HCT116 (cell line): ENCODE results near the gene FBXL13. TPM values are rescaled to one million over a fixed set of nuclear protein-coding genes. Genes with fewer than 3 reads are reported as not detected.

Experiments used
- ATAC-seq: fragments of 200-7000 bp; cut with Tn5 transposase; 2 replicates; pipeline ENCODE4 v1.9.1; 2020; ENCODE audit warnings: mild to moderate bottlenecking, moderate library complexity
- BruUV-seq: library from RNA; stranded (reverse); fragments of 400-500 nt; replicated peaks from 2 replicates; lab custom pipeline; 2021; lab: Mats Ljungman, UMichigan
- CTCF ChIA-PET: fragments of 300-600 bp; sonication (Branson Sonifier 250); formaldehyde crosslinking; loops from one replicate; lab custom pipeline; 2021; ENCODE audit warnings: antibody characterized with exemption; lab: Charles Lee
- POLR2A ChIA-PET: fragments of 300-600, 350-600 bp; sonication (Branson Sonifier 250); formaldehyde crosslinking; loops from one replicate; lab custom pipeline; 2021; ENCODE audit warnings: antibody characterized with exemption; lab: Charles Lee
- RAD21 ChIA-PET, 2 experiments: fragments of 300-600 bp; sonication (Branson Sonifier 250); formaldehyde crosslinking; loops; one replicate each; lab custom pipeline; 2023; ENCODE audit warnings: low total read pairs in 2 of 2; ENCODE audit not compliant: uncharacterized antibody in 2 of 2, unreplicated experiment in 2 of 2, low non-redundant PET in 1 of 2; lab: Charles Lee
- DNase-seq: peaks from one replicate; pipeline ENCODE4 v3.0.0-alpha.2; 2010; ENCODE audit warnings: low read depth, low spot score
- H2AFZ ChIP-seq: fragments of 200-600 bp; shearing (Covaris generic), sonication (generic); 2 replicates; pipeline ENCODE4 v1.6.1; 2017; ENCODE audit warnings: low read depth, mixed run types, mixed read lengths, antibody characterized with exemption, low read length; ENCODE audit not compliant: poor library complexity, severe bottlenecking
- H3K27ac ChIP-seq: 2 replicates; pipeline ENCODE4 v1.5.1; 2012; ENCODE audit warnings: low read depth, low read length
- H3K27me3 ChIP-seq: fragments of 200-600 bp; sonication (generic); 2 replicates; pipeline ENCODE4 v1.6.1; 2016; ENCODE audit warnings: mixed run types, low read length, mixed read lengths; ENCODE audit not compliant: insufficient read depth
- H3K36me3 ChIP-seq, 2 experiments: fragments of 200-500 bp in 1 of 2; fragments of 200-600 bp in 1 of 2; sonication (Bioruptor generic) in 1 of 2; sonication (generic) in 1 of 2; 2 replicates each; pipeline versions ENCODE4 v1.5.1 to v1.6.1; 2014 to 2016; ENCODE audit warnings: low read length in 2 of 2, inconsistent platforms in 1 of 2, mixed read lengths in 1 of 2, mixed run types in 1 of 2; ENCODE audit not compliant: insufficient read depth in 2 of 2, control insufficient read depth in 1 of 2
- H3K4me1 ChIP-seq, 2 experiments: fragments of 200-600 bp in 1 of 2; sonication (generic) in 1 of 2; 2 replicates each; pipeline versions ENCODE4 v1.5.1 to v1.6.1; 2012 to 2017; ENCODE audit warnings: low read length in 2 of 2, inconsistent platforms in 1 of 2, mild to moderate bottlenecking in 1 of 2, mixed read lengths in 1 of 2, mixed run types in 1 of 2, moderate library complexity in 1 of 2; ENCODE audit not compliant: insufficient read depth in 2 of 2, control insufficient read depth in 1 of 2
- H3K4me2 ChIP-seq: fragments of 200-600 bp; sonication (generic); 2 replicates; pipeline ENCODE4 v1.6.1; 2017; ENCODE audit warnings: mixed run types, low read length, mixed read lengths
- H3K4me3 ChIP-seq, 2 experiments: fragments of 200-600 bp in 1 of 2; sonication (generic) in 1 of 2; replicated peaks in 1 of 2; 2 replicates each; pipeline ENCODE4 v1.5.1; 2011 to 2016; ENCODE audit warnings: low read length in 2 of 2, control low read depth in 1 of 2, low read depth in 1 of 2, mild to moderate bottlenecking in 1 of 2, mixed read lengths in 1 of 2, mixed run types in 1 of 2
- H3K79me2 ChIP-seq: fragments of 200-600 bp; sonication (generic); 2 replicates; pipeline ENCODE4 v1.6.1; 2017; ENCODE audit warnings: mild to moderate bottlenecking, mixed run types, low read length, moderate library complexity, mixed read lengths; ENCODE audit not compliant: insufficient read depth
- H3K9ac ChIP-seq: fragments of 200-600 bp; sonication (generic); 2 replicates; pipeline ENCODE4 v1.6.1; 2016; ENCODE audit warnings: low read length, mixed read lengths
- H3K9me2 ChIP-seq: fragments of 200-600 bp; sonication (generic), shearing (Covaris generic); 2 replicates; pipeline ENCODE4 v1.6.1; 2017; ENCODE audit warnings: mixed run types, mild to moderate bottlenecking, moderate library complexity; ENCODE audit not compliant: insufficient read depth
- H3K9me3 ChIP-seq, 2 experiments: fragments of 200-500 bp in 1 of 2; fragments of 200-600 bp in 1 of 2; sonication (Bioruptor generic) in 1 of 2; sonication (generic) in 1 of 2; 2 replicates each; pipeline ENCODE4 v1.6.1; 2014 to 2017; ENCODE audit warnings: low read length in 2 of 2, mixed read lengths in 2 of 2, inconsistent platforms in 1 of 2, low read depth in 1 of 2, mild to moderate bottlenecking in 1 of 2, mixed run types in 1 of 2, moderate library complexity in 1 of 2; ENCODE audit not compliant: control insufficient read depth in 1 of 2, insufficient read depth in 1 of 2
- H4K20me1 ChIP-seq: fragments of 200-600 bp; sonication (generic), shearing (Covaris generic); 2 replicates; pipeline ENCODE4 v1.6.1; 2017; ENCODE audit warnings: mixed run types, mild to moderate bottlenecking, moderate library complexity; ENCODE audit not compliant: insufficient read depth
- CBX3 ChIP-seq: IDR thresholded peaks from 2 replicates; pipeline ENCODE4 v1.6.1; 2012; ENCODE audit warnings: low read depth
- CEBPB ChIP-seq: IDR thresholded peaks from 2 replicates; pipeline ENCODE4 v1.6.1; 2012; ENCODE audit warnings: low read depth
- CTCF ChIP-seq, 3 experiments: fragments of 200-600 bp in 1 of 3; sonication (generic) in 1 of 3; IDR thresholded peaks in 2 of 3; conservative IDR thresholded peaks in 1 of 3; 2 replicates each; pipeline ENCODE4 v1.5.1; 2012 to 2017; ENCODE audit warnings: low read depth in 2 of 3, low read length in 2 of 3, antibody characterized with exemption in 1 of 3, borderline replicate concordance in 1 of 3, control low read depth in 1 of 3, mild to moderate bottlenecking in 1 of 3, mixed read lengths in 1 of 3, mixed run types in 1 of 3, moderate library complexity in 1 of 3; ENCODE audit not compliant: insufficient read depth in 1 of 3
- EGR1 ChIP-seq: IDR thresholded peaks from 2 replicates; pipeline ENCODE4 v1.6.1; 2012; ENCODE audit warnings: low read depth
- ELF1 ChIP-seq: IDR thresholded peaks from 2 replicates; pipeline ENCODE4 v1.6.1; 2012; ENCODE audit warnings: low read depth, borderline replicate concordance
- POLR2AphosphoS5 ChIP-seq: IDR thresholded peaks from 2 replicates; pipeline ENCODE4 v1.6.1; 2011; ENCODE audit warnings: mild to moderate bottlenecking, low read depth, low read length, moderate library complexity
- RAD21 ChIP-seq: IDR thresholded peaks from 2 replicates; pipeline ENCODE4 v1.6.1; 2012; ENCODE audit warnings: low read depth, mild to moderate bottlenecking
- SP1 ChIP-seq: IDR thresholded peaks from 2 replicates; pipeline ENCODE4 v1.6.1; 2012; ENCODE audit warnings: low read depth
- YY1 ChIP-seq: IDR thresholded peaks from 2 replicates; pipeline ENCODE4 v1.6.1; 2011; ENCODE audit warnings: low read length, low read depth, moderate library complexity, mild to moderate bottlenecking; ENCODE audit not compliant: insufficient replicate concordance; ENCODE audit errors: extremely low read depth
- ZBTB33 ChIP-seq: IDR thresholded peaks from 2 replicates; pipeline ENCODE4 v1.6.1; 2011; ENCODE audit warnings: mild to moderate bottlenecking, low read length, moderate library complexity; ENCODE audit not compliant: insufficient replicate concordance; ENCODE audit errors: extremely low read depth
- ZFX ChIP-seq: fragments of 450-650 bp; IDR thresholded peaks from 2 replicates; pipeline ENCODE4 v1.6.1; 2017
- intact Hi-C: fragments of 100-400 bp; cut with micrococcal nuclease; formaldehyde crosslinking; loops from 2 replicates; pipeline ENCODE4 v1.10.0; 2022
- total RNA-seq: library from RNA; stranded (reverse); gene quantifications from one replicate; pipeline ENCODE4 v1.2.1, GENCODE V29; 2021; ENCODE audit not compliant: unreplicated experiment

FBXL13 gene
- total RNA-seq, 1 experiment from 2014 or later, result 1.0 TPM

GRCh38 chr7:103101543-103101942 lies 26.9 kb upstream of the FBXL13 start:
- Histone ChIP-seq H3K36me3 (peaks cover 12 to 23% of the 10 kb centered on the region in 2 experiments; a peak in 3 of 4 replicates), H2AFZ (no peak overlapping the region), H3K79me2 (no peaks in the 10 kb centered on the region), H3K9ac (no peak overlapping the region), H3K4me2 (no peak overlapping the region), H3K4me1 (no peaks in the 10 kb centered on the region), H3K4me3 (no peak overlapping the region), H3K9me3 (no peaks in the 10 kb centered on the region), H3K27ac (no peak overlapping the region), H3K27me3 (no peaks in the 10 kb centered on the region), H4K20me1 (peaks cover 4% of the 10 kb centered on the region; the same call in 1 of the 2 replicates)
- intact Hi-C loops, result no loop called here
- ChIA-PET CTCF (no interaction called here), RAD21 (no interaction called here), POLR2A (no interaction called here)
- ATAC-seq, result no peak
- BruUV-seq, result no TSS peak
- DNase-seq, result no peak
- TF ChIP-seq EGR1, result no peak
- TF ChIP-seq CTCF (IDR thresholded peaks at IDR 0.05 in 2 of 3, conservative IDR thresholded peaks at IDR 0.05 in 1 of 3; ENCODE audit: borderline replicate concordance in 1 of 3, insufficient read depth in 1 of 3, low read depth in 2 of 3, low read length in 2 of 3), result no peak
- TF ChIP-seq POLR2AphosphoS5, result no peak
- TF ChIP-seq, all 23 proteins: peak for 0
- no peaks in the 10 kb centered on the region for H3K9me2 ChIP-seq

GRCh38 chr7:103100348-103100747 lies 25.8 kb upstream of the FBXL13 start:
- H3K27me3 ChIP-seq, result no peaks in the 10 kb centered on the region
- ChIA-PET CTCF (no interaction called here), POLR2A (no interaction called here)
- intact Hi-C loops, result no loop called here
- TF ChIP-seq ZFX (no peak), SP1 (no peak), ELF1 (no peak), CBX3 (no peak), CEBPB (no peak), YY1 (no peak), ZBTB33 (no peak), RAD21 (no peak)
- TF ChIP-seq, all 23 proteins: peak for 0
- Histone ChIP-seq H2AFZ (no peak overlapping the region), H4K20me1 (peaks cover 4% of the 10 kb centered on the region; the same call in 1 of the 2 replicates), H3K4me2 (no peak overlapping the region), H3K9me3 (no peaks in the 10 kb centered on the region), H3K9me2 (no peaks in the 10 kb centered on the region), H3K27ac (no peak overlapping the region), H3K4me1 (no peaks in the 10 kb centered on the region), H3K4me3 (no peak overlapping the region), H3K9ac (no peak overlapping the region), H3K36me3 (peaks cover 19 to 23% of the 10 kb centered on the region in 2 experiments; a peak in 3 of 4 replicates), H3K79me2 (no peaks in the 10 kb centered on the region)
- no peak for DNase-seq
- RAD21 ChIA-PET, result no interaction called here
- no TSS peak for BruUV-seq
- no peak for ATAC-seq
